ENCODE data around the gene CD63. TPM values are rescaled to one million over a fixed set of nuclear protein-coding genes. Genes with fewer than 3 reads are reported as not detected.
A peak's percentile ranks its signal among the peaks of the same experiment; 100 is the strongest.

Gene CD63
- total and polyA plus RNA-seq, 9 of the 15 experiments (the other 6 are each of a cell fraction or from before 2014, with no cell fraction given), result 313 to 735 (median 433) TPM

DNA sequence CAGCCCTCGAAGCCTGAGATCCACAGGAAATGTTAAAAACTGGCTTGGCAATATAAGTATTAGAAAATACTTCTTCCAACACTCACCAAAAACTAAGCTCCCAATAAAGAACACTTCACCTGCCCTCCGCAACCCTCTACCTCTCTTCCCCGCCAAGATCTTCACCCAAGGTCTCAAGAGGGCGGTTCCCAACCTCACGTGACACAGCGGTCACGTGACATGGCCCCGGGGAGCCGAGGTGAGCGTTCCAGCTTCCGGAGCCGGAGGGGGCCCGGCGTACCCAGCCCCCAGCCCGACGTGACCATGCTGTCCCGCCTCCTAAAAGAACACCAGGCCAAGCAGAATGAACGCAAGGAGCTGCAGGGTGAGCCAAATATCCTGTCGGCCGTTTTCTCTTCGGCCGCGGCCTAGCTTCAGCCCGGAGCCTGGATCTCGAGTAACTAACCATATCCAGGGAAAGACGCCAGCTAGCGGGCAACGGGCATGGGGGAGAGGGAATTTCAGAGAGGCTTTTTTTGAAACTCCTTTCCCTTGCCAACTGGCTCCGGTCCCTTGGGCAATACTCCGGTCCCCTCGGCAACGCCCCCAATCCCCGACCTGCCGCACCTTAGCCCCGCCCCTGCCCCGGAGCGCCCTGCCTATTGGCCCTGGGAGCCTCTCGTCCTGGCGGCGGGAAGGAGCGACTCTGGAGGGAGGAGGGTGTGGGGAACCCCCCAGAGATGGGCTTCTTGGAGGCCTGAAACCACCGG, 12.8 kb downstream of the CD63 start, which contains the start of gene BLOC1S1 (continued):
- TF ChIP-seq, protein P1, sequence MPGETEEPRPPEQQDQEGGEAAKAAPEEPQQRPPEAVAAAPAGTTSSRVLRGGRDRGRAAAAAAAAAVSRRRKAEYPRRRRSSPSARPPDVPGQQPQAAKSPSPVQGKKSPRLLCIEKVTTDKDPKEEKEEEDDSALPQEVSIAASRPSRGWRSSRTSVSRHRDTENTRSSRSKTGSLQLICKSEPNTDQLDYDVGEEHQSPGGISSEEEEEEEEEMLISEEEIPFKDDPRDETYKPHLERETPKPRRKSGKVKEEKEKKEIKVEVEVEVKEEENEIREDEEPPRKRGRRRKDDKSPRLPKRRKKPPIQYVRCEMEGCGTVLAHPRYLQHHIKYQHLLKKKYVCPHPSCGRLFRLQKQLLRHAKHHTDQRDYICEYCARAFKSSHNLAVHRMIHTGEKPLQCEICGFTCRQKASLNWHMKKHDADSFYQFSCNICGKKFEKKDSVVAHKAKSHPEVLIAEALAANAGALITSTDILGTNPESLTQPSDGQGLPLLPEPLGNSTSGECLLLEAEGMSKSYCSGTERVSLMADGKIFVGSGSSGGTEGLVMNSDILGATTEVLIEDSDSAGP (CRISPR knock-in tag; IDR thresholded peaks at IDR 0.05), result no peak
- TF ChIP-seq ZNF76 (CRISPR knock-in tag; IDR thresholded peaks at IDR 0.05; ENCODE audit: borderline replicate concordance), result no peak
- TF ChIP-seq ZNF165 (CRISPR knock-in tag; IDR thresholded peaks at IDR 0.05; ENCODE audit: borderline replicate concordance), result no peak; the same call in 1 of the 2 replicates
- TF ChIP-seq NR2F6 (CRISPR knock-in tag; IDR thresholded peaks at IDR 0.05), result no peak
- no peak; the same call in 1 of the 2 replicates for TF ChIP-seq STAT5A (IDR thresholded peaks at IDR 0.05; ENCODE audit: borderline replicate concordance, low read length)
- peak; percentile 80; the same call in 1 of the 2 replicates for TF ChIP-seq KLF1 (tag; IDR thresholded peaks at IDR 0.05)
- TF ChIP-seq, protein P2, sequence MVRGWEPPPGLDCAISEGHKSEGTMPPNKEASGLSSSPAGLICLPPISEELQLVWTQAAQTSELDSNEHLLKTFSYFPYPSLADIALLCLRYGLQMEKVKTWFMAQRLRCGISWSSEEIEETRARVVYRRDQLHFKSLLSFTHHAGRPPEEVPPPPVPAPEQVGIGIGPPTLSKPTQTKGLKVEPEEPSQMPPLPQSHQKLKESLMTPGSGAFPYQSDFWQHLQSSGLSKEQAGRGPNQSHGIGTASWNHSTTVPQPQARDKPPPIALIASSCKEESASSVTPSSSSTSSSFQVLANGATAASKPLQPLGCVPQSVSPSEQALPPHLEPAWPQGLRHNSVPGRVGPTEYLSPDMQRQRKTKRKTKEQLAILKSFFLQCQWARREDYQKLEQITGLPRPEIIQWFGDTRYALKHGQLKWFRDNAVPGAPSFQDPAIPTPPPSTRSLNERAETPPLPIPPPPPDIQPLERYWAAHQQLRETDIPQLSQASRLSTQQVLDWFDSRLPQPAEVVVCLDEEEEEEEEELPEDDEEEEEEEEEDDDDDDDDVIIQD (CRISPR knock-in tag; IDR thresholded peaks at IDR 0.05), result no peak
- TF ChIP-seq HDAC8 (tag; IDR thresholded peaks at IDR 0.05), result no peak
- peak; percentile 49; the same call in 1 of the 2 replicates for TF ChIP-seq FOXP1 (CRISPR knock-in tag; IDR thresholded peaks at IDR 0.05)
- TF ChIP-seq POLR3A (IDR thresholded peaks at IDR 0.05; ENCODE audit: borderline replicate concordance, extremely low read depth, insufficient read depth, insufficient read length), result no peak
- TF ChIP-seq SAP30 (IDR thresholded peaks at IDR 0.05; ENCODE audit: borderline replicate concordance, insufficient read depth, low read depth, low read length, poor library complexity, severe bottlenecking), result peak; percentile 98
- TF ChIP-seq, protein P3, sequence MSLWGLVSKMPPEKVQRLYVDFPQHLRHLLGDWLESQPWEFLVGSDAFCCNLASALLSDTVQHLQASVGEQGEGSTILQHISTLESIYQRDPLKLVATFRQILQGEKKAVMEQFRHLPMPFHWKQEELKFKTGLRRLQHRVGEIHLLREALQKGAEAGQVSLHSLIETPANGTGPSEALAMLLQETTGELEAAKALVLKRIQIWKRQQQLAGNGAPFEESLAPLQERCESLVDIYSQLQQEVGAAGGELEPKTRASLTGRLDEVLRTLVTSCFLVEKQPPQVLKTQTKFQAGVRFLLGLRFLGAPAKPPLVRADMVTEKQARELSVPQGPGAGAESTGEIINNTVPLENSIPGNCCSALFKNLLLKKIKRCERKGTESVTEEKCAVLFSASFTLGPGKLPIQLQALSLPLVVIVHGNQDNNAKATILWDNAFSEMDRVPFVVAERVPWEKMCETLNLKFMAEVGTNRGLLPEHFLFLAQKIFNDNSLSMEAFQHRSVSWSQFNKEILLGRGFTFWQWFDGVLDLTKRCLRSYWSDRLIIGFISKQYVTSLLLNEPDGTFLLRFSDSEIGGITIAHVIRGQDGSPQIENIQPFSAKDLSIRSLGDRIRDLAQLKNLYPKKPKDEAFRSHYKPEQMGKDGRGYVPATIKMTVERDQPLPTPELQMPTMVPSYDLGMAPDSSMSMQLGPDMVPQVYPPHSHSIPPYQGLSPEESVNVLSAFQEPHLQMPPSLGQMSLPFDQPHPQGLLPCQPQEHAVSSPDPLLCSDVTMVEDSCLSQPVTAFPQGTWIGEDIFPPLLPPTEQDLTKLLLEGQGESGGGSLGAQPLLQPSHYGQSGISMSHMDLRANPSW (CRISPR knock-in tag; IDR thresholded peaks at IDR 0.05), result 0 out of 2 replicates have a peak, but pooled peaks have one; percentile 66
- TF ChIP-seq SNRNP70 (optimal IDR thresholded peaks at IDR 0.05; ENCODE audit: low read depth, low read length), result no peak
- peak; percentile 69; the same call in 1 of the 2 replicates for TF ChIP-seq KDM2B (CRISPR knock-in tag; IDR thresholded peaks at IDR 0.05)
- no peak for TF ChIP-seq RBM15 (IDR thresholded peaks at IDR 0.05; ENCODE audit: insufficient read depth, low read length)
- TF ChIP-seq, protein P4, sequence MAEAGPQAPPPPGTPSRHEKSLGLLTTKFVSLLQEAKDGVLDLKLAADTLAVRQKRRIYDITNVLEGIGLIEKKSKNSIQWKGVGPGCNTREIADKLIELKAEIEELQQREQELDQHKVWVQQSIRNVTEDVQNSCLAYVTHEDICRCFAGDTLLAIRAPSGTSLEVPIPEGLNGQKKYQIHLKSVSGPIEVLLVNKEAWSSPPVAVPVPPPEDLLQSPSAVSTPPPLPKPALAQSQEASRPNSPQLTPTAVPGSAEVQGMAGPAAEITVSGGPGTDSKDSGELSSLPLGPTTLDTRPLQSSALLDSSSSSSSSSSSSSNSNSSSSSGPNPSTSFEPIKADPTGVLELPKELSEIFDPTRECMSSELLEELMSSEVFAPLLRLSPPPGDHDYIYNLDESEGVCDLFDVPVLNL (CRISPR knock-in tag; IDR thresholded peaks at IDR 0.05; ENCODE audit: low read depth), result peak; percentile 63; the same call in 1 of the 2 replicates
- TF ChIP-seq SRF (CRISPR knock-in tag; IDR thresholded peaks at IDR 0.05), result no peak
- peak; percentile 93 for TF ChIP-seq HDAC2 (IDR thresholded peaks at IDR 0.05)
- TF ChIP-seq HMG20B (CRISPR knock-in tag; IDR thresholded peaks at IDR 0.05), result no peak
- 0 out of 2 replicates have a peak, but pooled peaks have one; percentile 51 for TF ChIP-seq MEF2D (tag; conservative IDR thresholded peaks at IDR 0.05; ENCODE audit: low read depth)
- no peak for TF ChIP-seq HNRNPUL1 (IDR thresholded peaks at IDR 0.05; ENCODE audit: low read length)

All from K562 (cell line).